GM12873 (cell line): ENCODE measurements around the gene VWA5A.

ENCODE experiments used
- CTCF ChIP-seq: IDR thresholded peaks from 2 replicates; pipeline ENCODE4 v1.5.1; 2012; ENCODE audit warnings: low read depth, mild to moderate bottlenecking, moderate library complexity, low read length, control low read depth; ENCODE audit not compliant: insufficient read depth; ENCODE audit errors: missing control alignments

Gene VWA5A

DNA sequence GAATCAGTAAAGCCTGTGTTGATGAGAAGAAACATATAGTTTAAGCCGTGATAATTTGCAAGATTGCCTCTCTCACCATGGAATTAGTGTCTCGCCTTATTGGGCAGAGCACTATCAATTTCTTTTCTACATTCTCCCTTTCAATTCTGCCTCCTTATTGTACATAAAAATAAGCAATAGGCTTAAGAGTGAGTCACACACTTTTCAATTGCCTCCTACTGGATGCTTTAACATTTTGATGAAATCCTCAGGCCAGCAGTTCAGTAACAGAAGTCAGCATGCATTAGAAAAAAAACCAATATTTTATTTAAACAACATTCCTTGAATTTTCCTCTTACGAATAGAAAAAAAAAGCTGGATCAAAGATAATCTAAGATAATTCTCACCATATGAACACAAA is 33.8 kb upstream of the VWA5A start:
- no peak for TF ChIP-seq CTCF

DNA sequence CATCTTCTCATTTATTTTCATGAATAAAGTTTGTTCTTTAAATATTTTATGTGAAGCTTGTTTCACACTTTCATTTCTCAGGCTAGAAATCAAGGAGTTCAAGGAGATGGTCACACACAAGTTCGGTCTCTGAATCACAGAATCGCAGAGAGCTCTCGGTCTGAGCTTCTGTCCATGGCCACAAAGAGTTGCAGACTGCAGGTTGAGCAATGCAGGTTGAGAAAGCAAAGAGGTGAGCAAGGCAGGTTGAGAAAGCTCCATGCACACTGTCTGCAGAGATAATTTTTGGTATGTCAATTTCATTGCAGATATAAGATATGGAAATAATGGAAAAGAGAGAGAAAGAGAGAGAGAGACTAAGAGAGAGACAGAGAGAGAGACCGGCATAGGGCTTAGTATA is 32.9 kb upstream of the VWA5A start:
- no peak for TF ChIP-seq CTCF

- TF ChIP-seq CTCF, result no peak
Observed at GRCh38 chr11:124085583-124085982, 29.7 kb upstream of the VWA5A start.

- no peak for TF ChIP-seq CTCF
Observed at GRCh38 chr11:124085997-124086846, 29.0 kb upstream of the VWA5A start.

- TF ChIP-seq CTCF, result no peak
Observed at GRCh38 chr11:124090996-124091395, 24.3 kb upstream of the VWA5A start.

- no peak for TF ChIP-seq CTCF
Observed at GRCh38 chr11:124093330-124093729, 21.9 kb upstream of the VWA5A start.

- TF ChIP-seq CTCF, result no peak
Observed at GRCh38 chr11:124094731-124095130, 20.5 kb upstream of the VWA5A start.
